Stimulated activated CD8-positive, alpha-beta memory T cell treated with anti-CD3 and anti-CD28 coated beads, Interleukin-7, amount 100 ng/mL, for 48 hours (primary cell): ENCODE data around the gene SUDS3.

ENCODE experiments used
- DNase-seq, 2 donors: peaks; one replicate each; pipeline ENCODE4 v3.0.0-alpha.2; 2020; ENCODE audit warnings: low read depth in 1 of 2; ENCODE audit errors: extremely low read depth in 1 of 2

SUDS3 gene

DNA sequence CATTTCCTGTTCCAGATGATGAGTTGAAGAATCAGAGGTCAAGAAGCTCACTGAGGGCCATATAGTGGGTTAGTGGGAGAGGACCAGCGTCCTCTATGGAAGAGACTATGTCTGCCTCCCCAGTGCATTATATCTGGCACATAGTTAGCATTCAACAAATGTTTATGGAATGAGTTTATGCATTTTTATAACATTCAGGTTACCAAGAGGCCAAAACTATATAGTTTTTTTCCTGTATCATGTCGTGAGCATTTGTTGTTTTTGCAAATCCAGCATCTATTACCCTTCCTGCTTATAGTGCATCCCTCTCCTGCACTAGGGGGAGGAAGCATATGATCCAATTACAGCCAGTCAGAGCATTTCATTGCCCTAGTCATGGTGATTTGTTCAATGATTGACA lies 60.6 kb downstream of the SUDS3 start:
- no peak for DNase-seq

- DNase-seq = no peak
Observed at GRCh38 chr12:118439068-118439467, 62.7 kb downstream of the SUDS3 start.

GRCh38 chr12:118446247-118446646 lies 69.9 kb downstream of the SUDS3 start:
- no peak for DNase-seq

- no peak for DNase-seq
Observed at GRCh38 chr12:118447181-118447580, 70.8 kb downstream of the SUDS3 start.

- no peak for DNase-seq
Observed at GRCh38 chr12:118448341-118448740, 72.0 kb downstream of the SUDS3 start.

- DNase-seq = no peak
Observed at GRCh38 chr12:118455327-118455726, 79.0 kb downstream of the SUDS3 start.

GRCh38 chr12:118456741-118457140 lies 80.4 kb downstream of the SUDS3 start:
- no peak for DNase-seq

GRCh38 chr12:118459110-118459509 lies 82.8 kb downstream of the SUDS3 start:
- DNase-seq = no peak

- no peak for DNase-seq
Observed at GRCh38 chr12:118463677-118464076, 87.3 kb downstream of the SUDS3 start.

- DNase-seq = no peak
Observed at GRCh38 chr12:118465706-118466105, 89.4 kb downstream of the SUDS3 start.
